Smooth muscle cell (in vitro differentiated cells): Measurements from ENCODE around the gene MAP7D3. TPM values are rescaled to one million over a fixed set of nuclear protein-coding genes. Genes with fewer than 3 reads are reported as not detected.

Experiments
- DNase-seq: peaks from one replicate; lab custom pipeline; 2025; ENCODE audit not compliant: unreplicated experiment; lab: John Stamatoyannopoulos, UW
- H2AFZ ChIP-seq: fragments of 200-600 bp; sonication (generic); 2 replicates; pipeline ENCODE4 v1.6.0; 2016; ENCODE audit warnings: antibody characterized with exemption, low read depth, mild to moderate bottlenecking
- H3F3A ChIP-seq: fragments of 200-600 bp; sonication (generic); 2 replicates; pipeline ENCODE4 v1.6.0; 2017; ENCODE audit warnings: antibody characterized with exemption, low read depth
- H3K27ac ChIP-seq: fragments of 200-600 bp; sonication (generic); 2 replicates; pipeline ENCODE4 v1.5.1; 2016; ENCODE audit warnings: low read depth, mild to moderate bottlenecking
- H3K27me3 ChIP-seq: fragments of 200-600 bp; sonication (generic); 2 replicates; pipeline ENCODE4 v1.6.1; 2016; ENCODE audit warnings: low read depth, mild to moderate bottlenecking
- H3K36me3 ChIP-seq: fragments of 200-600 bp; sonication (generic); 2 replicates; pipeline ENCODE4 v1.5.1; 2016; ENCODE audit warnings: low read depth
- H3K4me1 ChIP-seq: fragments of 200-600 bp; sonication (generic); 2 replicates; pipeline ENCODE4 v1.5.1; 2016; ENCODE audit warnings: low read depth
- H3K4me2 ChIP-seq: fragments of 200-600 bp; sonication (generic); 2 replicates; pipeline ENCODE4 v1.6.0; 2016; ENCODE audit warnings: mild to moderate bottlenecking
- H3K4me3 ChIP-seq: fragments of 200-600 bp; sonication (generic); 2 replicates; pipeline ENCODE4 v1.5.1; 2016; ENCODE audit warnings: mild to moderate bottlenecking
- H3K79me2 ChIP-seq: fragments of 200-600 bp; sonication (generic); 2 replicates; pipeline ENCODE4 v1.6.0; 2016; ENCODE audit warnings: low read depth, mild to moderate bottlenecking
- H3K9ac ChIP-seq: fragments of 200-600 bp; sonication (generic); 2 replicates; pipeline ENCODE4 v1.6.0; 2016; ENCODE audit warnings: low read depth
- H3K9me3 ChIP-seq: fragments of 200-600 bp; sonication (generic); replicated peaks from 2 replicates; pipeline ENCODE4 v1.5.1; 2016; ENCODE audit warnings: low read depth
- H4K20me1 ChIP-seq: fragments of 200-600 bp; sonication (generic); 2 replicates; pipeline ENCODE4 v1.6.0; 2016; ENCODE audit warnings: low read depth
- CTCF ChIP-seq: fragments of 200-600 bp; sonication (generic); IDR thresholded peaks from 2 replicates; pipeline ENCODE4 v1.5.1; 2017; ENCODE audit warnings: borderline replicate concordance, mild to moderate bottlenecking, antibody characterized with exemption; ENCODE audit not compliant: insufficient read depth, poor library complexity, severe bottlenecking
- WGBS: methylation state at CpG from one replicate; pipeline ENCODE4 v1.1.7; 2016; ENCODE audit warnings: low lambda C conversion rate; 5-methylcytosine and 5-hydroxymethylcytosine counted together
- polyA plus RNA-seq: library from polyadenylated mRNA; unstranded; fragments of >200 nt; fragmentation: Nextera tagmentation; extraction: Ambion mirVana; gene quantifications from 2 replicates; pipeline ENCODE4 v1.2.1, GENCODE V29; 2016
- total RNA-seq: library from RNA; depleted of rRNA; stranded (reverse); fragments of >200 nt; gene quantifications from 2 replicates; pipeline ENCODE4 v1.2.3, GENCODE V29; 2014

MAP7D3 gene
- total and polyA plus RNA-seq, 2 experiments from 2014 or later, result 8.1 to 9.3 TPM

- Histone ChIP-seq H2AFZ (no peak overlapping the region), H3K4me1 (no peaks in the 10 kb centered on the region)
Observed at GRCh38 chrX:136209016-136209738, 42.0 kb downstream of the MAP7D3 start.

GRCh38 chrX:136207546-136207945 is 43.7 kb downstream of the MAP7D3 start:
- Histone ChIP-seq H3K4me3 (no peak overlapping the region), H3K27me3 (no peaks in the 10 kb centered on the region), H4K20me1 (no peaks in the 10 kb centered on the region), H3F3A (no peaks in the 10 kb centered on the region), H3K9me3 (no peaks in the 10 kb centered on the region), H3K4me1 (no peaks in the 10 kb centered on the region), H3K4me2 (no peak overlapping the region), H3K9ac (no peak overlapping the region), H3K27ac (no peak overlapping the region), H2AFZ (no peak overlapping the region), H3K36me3 (no peaks in the 10 kb centered on the region), H3K79me2 (no peaks in the 10 kb centered on the region)
- no peak for TF ChIP-seq CTCF
- WGBS, result 80% methylated on average over 4 of the region's 4 CpGs
- DNase-seq, result no peak

More at GRCh38 chrX:136209016-136209738, 42.0 kb downstream of the MAP7D3 start:
- H3K4me2 ChIP-seq, result no peak overlapping the region
- H4K20me1 ChIP-seq, result no peaks in the 10 kb centered on the region
- WGBS, result 78% methylated on average over 28 of the region's 28 CpGs
- H3K79me2 ChIP-seq, result no peaks in the 10 kb centered on the region
- no peaks in the 10 kb centered on the region for H3K9me3 ChIP-seq
- no peaks in the 10 kb centered on the region for H3F3A ChIP-seq
- peak; percentile 41 for TF ChIP-seq CTCF
- no peak overlapping the region for H3K9ac ChIP-seq
- peak; percentile 1 for DNase-seq
- no peaks in the 10 kb centered on the region for H3K27me3 ChIP-seq
- H3K36me3 ChIP-seq, result no peaks in the 10 kb centered on the region
- no peak overlapping the region for H3K27ac ChIP-seq
- no peak overlapping the region for H3K4me3 ChIP-seq

- H3F3A ChIP-seq, result no peaks in the 10 kb centered on the region
- no peaks in the 10 kb centered on the region for H3K4me1 ChIP-seq
- H3K4me3 ChIP-seq, result no peak overlapping the region
- no peak overlapping the region for H3K9ac ChIP-seq
- no peak for DNase-seq
- H4K20me1 ChIP-seq, result no peaks in the 10 kb centered on the region
- no peak for TF ChIP-seq CTCF
- no peak overlapping the region for H3K4me2 ChIP-seq
- no peaks in the 10 kb centered on the region for H3K79me2 ChIP-seq
- H3K27me3 ChIP-seq, result no peaks in the 10 kb centered on the region
- 88% methylated on average over 6 of the region's 6 CpGs for WGBS
- no peak overlapping the region for H3K27ac ChIP-seq
- no peak overlapping the region for H2AFZ ChIP-seq
- H3K36me3 ChIP-seq, result no peaks in the 10 kb centered on the region
- H3K9me3 ChIP-seq, result no peaks in the 10 kb centered on the region
Observed at GRCh38 chrX:136206916-136207315, 44.3 kb downstream of the MAP7D3 start.

- Histone ChIP-seq H3F3A (no peaks in the 10 kb centered on the region), H3K36me3 (no peaks in the 10 kb centered on the region), H3K4me2 (no peak overlapping the region), H2AFZ (no peak overlapping the region), H3K79me2 (no peaks in the 10 kb centered on the region), H3K27me3 (no peaks in the 10 kb centered on the region), H3K4me1 (no peaks in the 10 kb centered on the region), H3K27ac (no peak overlapping the region), H3K9me3 (no peaks in the 10 kb centered on the region), H4K20me1 (no peaks in the 10 kb centered on the region), H3K9ac (no peak overlapping the region), H3K4me3 (no peak overlapping the region)
- DNase-seq, result no peak
- 90% methylated on average over 8 of the region's 8 CpGs for WGBS
- TF ChIP-seq CTCF, result no peak
Observed at GRCh38 chrX:136205882-136206380, 45.3 kb downstream of the MAP7D3 start.
